ENCODE data around the gene INAFM2.

Gene INAFM2

DNA sequence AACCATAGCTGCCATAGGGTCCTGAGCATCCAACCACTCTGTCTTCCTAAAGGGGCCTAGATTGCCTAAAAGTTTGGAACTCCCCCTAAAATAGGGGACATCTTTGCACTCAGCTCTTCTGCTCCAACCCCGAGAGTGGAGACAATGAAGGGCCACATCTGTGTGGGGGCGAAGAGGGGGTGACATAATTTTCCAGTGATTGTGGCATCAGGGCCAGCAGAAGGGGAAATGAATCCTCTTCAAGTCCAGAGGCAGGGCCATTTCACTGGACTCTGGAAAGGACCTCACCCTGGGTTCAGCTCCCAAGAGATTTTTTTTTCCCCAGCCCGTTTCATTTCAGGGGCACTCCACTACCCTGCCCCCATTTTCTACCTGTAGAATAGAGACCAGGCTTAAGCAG, 36.0 kb upstream of the INAFM2 start:
- no peak for DNase-seq (ENCODE audit: low read depth in 2 of 3, low spot score in 2 of 3)

DNA sequence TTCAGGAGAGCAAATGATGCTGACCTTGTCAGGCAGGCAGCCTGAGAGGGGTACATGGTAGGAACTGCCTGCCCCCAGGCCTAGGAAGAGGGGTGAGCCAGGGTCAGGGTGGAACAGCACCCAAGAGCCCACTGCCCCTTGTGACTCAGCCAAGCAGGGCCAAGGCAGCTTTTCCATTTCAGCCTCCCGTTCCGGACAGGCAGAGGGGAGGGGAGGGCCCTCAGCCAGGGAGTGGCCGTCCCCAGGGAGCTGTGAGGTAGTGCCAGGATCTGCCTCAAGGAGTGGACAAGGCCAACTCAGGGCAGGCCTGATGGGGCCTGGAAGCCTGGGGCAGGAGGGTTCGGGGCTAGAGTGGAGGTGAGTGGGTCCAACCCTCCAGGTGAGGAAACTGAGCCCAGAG, 35.5 kb upstream of the INAFM2 start:
- no peak for DNase-seq (ENCODE audit: low read depth in 2 of 3, low spot score in 2 of 3)

GRCh38 chr15:40289140-40289775, 34.2 kb upstream of the INAFM2 start:
- DNase-seq (ENCODE audit: low read depth in 2 of 3, low spot score in 2 of 3), result no peak

- no peak for DNase-seq (ENCODE audit: low read depth in 2 of 3, low spot score in 2 of 3)
These were observed 33.0 kb upstream of the INAFM2 start for GRCh38 chr15:40290545-40290917.

DNA sequence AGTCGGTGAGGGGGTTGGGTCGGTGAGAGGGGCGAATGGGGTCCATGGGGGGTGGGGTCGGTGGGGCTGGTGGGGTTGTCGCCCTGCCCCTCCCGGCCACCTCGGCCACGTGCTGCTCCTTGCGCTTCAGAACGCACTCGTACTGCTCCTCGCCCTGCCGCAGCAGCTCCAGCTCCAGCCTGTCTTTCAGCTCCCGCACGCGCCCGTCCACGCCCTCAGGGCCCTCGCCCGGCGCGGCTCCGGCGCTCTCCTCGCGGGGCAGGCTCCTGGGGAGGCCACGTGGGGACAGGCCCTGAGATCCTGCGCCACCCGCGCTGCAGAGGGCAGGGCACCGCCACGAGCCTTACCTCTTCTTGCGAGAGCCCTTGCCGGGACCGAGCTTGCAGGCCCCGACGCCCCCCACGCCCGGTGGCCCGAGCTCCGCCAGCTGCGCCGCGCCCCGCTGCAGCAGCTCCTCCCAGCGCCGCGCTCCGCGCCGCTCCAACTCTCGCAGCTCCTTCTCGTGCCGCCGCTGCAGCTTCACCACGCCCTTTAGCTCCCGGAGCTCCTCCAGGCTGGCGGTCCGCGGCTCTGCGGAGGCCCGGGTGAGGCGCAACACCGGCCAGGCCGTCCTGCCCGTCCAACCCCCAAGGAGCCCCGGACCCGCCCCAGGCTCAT, 32.4 kb upstream of the INAFM2 start:
- no peak for DNase-seq (ENCODE audit: low read depth in 2 of 3, low spot score in 2 of 3)

DNA sequence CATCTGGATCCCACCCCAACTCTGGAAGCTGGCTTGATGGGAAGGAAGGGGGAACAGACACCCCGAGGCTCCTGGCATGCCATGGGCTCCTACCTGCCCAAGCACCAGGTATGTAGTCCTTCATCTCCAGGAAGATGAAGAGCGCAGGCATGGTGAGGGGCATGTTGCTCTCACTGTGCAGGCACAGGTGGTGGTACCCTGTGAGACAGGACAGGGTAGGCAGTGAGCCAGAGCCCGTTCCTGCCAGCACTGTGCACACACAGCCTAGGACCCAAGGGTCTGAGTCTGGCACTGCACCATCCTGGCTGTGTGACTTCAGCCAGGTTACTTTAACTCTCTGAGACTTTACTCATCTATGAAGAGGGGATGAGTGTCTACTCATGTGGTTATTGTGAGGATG, 31.2 kb upstream of the INAFM2 start:
- no peak for DNase-seq (ENCODE audit: low read depth in 2 of 3, low spot score in 2 of 3)

DNA sequence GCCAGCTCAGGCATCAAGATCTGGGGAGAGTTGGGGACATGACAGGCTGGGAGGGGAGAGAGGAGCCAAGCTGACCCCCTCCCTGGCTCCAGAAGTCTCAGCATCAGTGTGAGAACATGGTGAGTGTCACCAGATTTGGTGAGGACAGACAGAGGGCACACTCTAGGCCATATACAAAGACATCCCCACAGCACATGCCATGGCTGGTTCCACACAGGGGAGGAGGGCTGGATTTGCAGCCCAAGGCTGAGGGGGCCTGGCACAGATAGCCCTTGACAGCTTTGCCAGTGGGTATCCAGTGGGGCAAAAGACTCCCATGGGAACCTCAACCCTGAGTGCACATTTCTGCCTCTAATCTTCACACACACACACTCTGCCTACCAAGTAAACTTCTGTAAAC, 30.5 kb upstream of the INAFM2 start:
- no peak for DNase-seq (ENCODE audit: low read depth in 2 of 3, low spot score in 2 of 3)

GRCh38 chr15:40293905-40294895, 29.3 kb upstream of the INAFM2 start:
- no peak for DNase-seq (ENCODE audit: low read depth in 2 of 3, low spot score in 2 of 3)

- no peak for DNase-seq (ENCODE audit: low read depth in 2 of 3, low spot score in 2 of 3)
These were observed 28.2 kb upstream of the INAFM2 start for GRCh38 chr15:40295297-40295696.

GRCh38 chr15:40295877-40296560, 27.5 kb upstream of the INAFM2 start:
- DNase-seq (ENCODE audit: low read depth in 2 of 3, low spot score in 2 of 3), result no peak

- DNase-seq (ENCODE audit: low read depth in 2 of 3, low spot score in 2 of 3), result no peak
These were observed 26.8 kb upstream of the INAFM2 start for GRCh38 chr15:40296561-40297230.

- DNase-seq (ENCODE audit: low read depth in 2 of 3, low spot score in 2 of 3), result no peak
These were observed 26.1 kb upstream of the INAFM2 start for GRCh38 chr15:40297356-40297755.

DNA sequence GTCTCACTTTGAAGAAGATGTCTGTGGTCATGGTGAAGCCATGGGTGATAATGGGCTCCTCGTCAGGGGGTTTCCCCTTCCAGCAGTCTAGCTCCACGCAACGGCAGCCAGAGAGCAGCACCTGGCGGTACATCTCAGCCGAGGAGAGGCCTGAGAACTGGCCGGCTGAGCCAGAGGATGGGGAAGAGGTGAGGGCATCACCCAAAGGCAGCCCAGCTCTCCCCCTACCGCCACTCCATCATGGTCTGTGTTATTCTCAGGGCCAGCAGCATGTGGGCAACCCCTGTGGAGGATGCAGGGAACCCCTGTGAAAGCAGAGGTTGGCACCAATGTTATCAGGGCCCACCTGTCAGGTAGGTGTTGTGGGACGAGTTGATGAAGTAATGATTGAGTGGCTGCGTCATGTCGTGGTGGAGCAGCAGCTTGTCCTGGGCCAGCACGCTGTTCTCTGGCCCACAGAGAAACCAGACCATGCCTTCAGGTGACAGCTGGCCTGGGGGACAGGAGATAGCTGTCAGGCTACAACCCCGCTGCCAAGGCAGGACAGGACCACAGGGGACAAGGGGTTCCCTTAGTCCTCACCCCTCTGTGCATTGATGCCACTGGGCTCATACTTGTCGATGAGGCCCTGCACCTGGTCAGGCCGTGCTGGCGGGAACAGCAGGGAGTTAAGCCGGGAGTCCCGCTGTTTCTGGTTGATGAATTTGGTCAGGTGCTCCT, 25.1 kb upstream of the INAFM2 start:
- DNase-seq (ENCODE audit: low read depth in 2 of 3, low spot score in 2 of 3), result no peak

GRCh38 chr15:40300367-40300766, 23.1 kb upstream of the INAFM2 start:
- DNase-seq (ENCODE audit: low read depth in 2 of 3, low spot score in 2 of 3), result no peak

DNA sequence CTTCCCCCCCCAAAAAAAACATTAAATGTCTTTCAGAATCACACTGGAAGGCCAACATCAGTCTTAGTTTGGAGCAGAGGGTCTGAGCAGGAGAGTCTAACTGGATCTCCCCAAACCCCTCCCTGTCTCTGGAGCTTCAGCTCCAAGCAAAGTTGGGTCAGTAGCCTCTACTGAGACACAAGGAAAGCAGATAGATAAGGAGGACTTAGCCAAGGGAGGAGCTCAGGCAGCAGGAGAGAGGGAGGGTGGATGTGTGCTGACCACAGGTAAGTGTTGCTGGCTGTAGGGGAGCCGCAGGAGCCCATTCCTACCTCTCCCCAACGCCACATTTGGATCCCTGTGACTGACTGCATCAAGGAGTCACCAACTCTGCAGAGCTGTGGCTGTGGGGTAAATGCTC, 22.7 kb upstream of the INAFM2 start:
- no peak for DNase-seq (ENCODE audit: low read depth in 2 of 3, low spot score in 2 of 3)

DNA sequence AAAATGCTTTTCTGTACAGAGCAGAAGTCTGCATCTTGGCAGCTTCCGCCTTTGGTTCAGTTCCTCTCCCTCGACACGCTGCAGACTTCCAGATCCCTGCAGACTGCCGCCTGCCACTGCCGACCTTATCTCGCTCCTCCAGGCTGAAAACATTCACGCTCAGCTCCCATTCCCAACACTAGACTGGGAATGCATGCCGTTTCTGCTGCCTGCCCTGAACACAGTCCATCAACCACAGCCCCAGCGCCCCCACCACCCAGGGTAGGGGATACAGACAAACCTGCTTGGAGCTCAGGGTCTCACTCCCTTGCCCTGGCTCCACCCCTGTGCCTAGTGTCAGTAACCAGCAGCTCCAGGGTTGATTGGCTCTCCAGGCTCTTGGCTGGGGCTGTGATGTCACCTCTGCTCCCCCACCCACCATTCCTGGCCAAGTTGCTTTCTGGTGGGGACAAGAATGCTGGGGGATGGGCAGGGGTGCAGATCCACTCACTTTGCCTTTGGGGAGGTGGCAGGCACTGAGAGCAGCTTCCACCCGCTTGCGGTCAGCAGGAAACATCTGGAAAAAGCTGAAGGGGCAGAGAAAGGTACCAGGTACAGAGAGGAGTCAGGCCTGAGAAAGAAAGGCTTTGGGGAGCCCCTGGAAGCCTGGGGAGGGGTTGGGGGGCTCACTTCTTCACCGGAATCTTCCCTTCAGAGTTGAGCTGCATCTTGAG, 21.9 kb upstream of the INAFM2 start:
- no peak for DNase-seq (ENCODE audit: low read depth in 2 of 3, low spot score in 2 of 3)

DNA sequence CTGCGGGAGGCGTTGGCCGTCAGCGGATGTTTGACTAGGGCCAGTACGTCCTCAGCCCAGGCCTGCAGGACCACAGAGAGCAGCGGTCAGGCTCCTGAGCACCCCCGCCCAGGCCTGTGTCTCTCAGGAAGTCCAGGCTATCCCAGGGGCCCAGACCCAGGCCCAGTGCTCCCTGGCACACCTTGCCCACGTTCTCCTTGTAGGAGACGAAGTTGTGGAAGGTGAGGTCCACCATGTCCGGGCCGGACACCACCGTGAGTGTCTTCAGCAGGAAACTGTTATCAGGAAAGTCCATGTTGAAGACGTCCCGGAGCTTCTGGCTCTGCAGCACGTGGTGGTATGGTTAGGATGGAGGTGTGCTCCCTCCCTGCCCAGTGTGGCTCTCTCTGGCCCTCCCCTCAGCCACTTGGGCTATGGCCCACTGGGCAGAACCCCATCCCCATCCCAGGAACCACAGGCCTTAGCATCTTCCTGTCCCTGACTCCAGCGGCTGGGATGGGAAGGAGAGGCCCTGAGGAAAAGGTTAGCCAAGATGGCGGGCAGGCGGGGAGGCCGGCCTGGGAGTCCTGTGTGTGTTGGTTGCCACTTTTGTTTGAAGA, 21.1 kb upstream of the INAFM2 start:
- no peak for DNase-seq (ENCODE audit: low read depth in 2 of 3, low spot score in 2 of 3)

GRCh38 chr15:40302981-40303380, 20.5 kb upstream of the INAFM2 start:
- no peak for DNase-seq (ENCODE audit: low read depth in 2 of 3, low spot score in 2 of 3)

GRCh38 chr15:40303576-40303975, 19.9 kb upstream of the INAFM2 start:
- DNase-seq (ENCODE audit: low read depth in 2 of 3, low spot score in 2 of 3), result no peak

All from activated CD8-positive, alpha-beta memory T cell treated with anti-CD3 and anti-CD28 coated beads for 48 hours (primary cell).